ENCODE results near the gene HRH1. TPM values are rescaled to one million over a fixed set of nuclear protein-coding genes. Genes with fewer than 3 reads are reported as not detected.

Gene HRH1
- total and polyA plus RNA-seq, 2 experiments from 2014 or later = not detected

DNA sequence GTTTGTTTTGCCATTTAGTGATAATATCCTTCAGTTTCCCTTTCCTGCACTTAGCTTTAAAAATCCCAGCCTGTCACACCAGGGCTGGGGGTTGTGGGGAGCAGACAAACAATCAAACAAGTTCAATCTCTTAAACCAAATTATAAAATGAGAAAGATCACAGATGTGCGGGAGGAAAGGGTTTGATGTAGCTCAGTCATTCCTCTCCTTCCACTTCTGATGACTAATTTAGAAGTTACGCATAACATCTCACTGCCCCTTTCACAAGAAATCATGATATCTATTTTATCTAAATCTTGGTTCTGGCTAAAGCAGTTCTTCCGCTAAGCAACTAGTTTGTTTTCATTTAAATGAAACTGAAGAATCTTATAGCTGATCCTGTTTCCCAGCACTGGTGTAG lies 83.8 kb downstream of the HRH1 start (continued):
- TF ChIP-seq, protein P1, sequence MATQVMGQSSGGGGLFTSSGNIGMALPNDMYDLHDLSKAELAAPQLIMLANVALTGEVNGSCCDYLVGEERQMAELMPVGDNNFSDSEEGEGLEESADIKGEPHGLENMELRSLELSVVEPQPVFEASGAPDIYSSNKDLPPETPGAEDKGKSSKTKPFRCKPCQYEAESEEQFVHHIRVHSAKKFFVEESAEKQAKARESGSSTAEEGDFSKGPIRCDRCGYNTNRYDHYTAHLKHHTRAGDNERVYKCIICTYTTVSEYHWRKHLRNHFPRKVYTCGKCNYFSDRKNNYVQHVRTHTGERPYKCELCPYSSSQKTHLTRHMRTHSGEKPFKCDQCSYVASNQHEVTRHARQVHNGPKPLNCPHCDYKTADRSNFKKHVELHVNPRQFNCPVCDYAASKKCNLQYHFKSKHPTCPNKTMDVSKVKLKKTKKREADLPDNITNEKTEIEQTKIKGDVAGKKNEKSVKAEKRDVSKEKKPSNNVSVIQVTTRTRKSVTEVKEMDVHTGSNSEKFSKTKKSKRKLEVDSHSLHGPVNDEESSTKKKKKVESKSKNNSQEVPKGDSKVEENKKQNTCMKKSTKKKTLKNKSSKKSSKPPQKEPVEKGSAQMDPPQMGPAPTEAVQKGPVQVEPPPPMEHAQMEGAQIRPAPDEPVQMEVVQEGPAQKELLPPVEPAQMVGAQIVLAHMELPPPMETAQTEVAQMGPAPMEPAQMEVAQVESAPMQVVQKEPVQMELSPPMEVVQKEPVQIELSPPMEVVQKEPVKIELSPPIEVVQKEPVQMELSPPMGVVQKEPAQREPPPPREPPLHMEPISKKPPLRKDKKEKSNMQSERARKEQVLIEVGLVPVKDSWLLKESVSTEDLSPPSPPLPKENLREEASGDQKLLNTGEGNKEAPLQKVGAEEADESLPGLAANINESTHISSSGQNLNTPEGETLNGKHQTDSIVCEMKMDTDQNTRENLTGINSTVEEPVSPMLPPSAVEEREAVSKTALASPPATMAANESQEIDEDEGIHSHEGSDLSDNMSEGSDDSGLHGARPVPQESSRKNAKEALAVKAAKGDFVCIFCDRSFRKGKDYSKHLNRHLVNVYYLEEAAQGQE (IDR thresholded peaks at IDR 0.05; ENCODE audit: unreplicated experiment) = no peak
- TF ChIP-seq, protein P2, sequence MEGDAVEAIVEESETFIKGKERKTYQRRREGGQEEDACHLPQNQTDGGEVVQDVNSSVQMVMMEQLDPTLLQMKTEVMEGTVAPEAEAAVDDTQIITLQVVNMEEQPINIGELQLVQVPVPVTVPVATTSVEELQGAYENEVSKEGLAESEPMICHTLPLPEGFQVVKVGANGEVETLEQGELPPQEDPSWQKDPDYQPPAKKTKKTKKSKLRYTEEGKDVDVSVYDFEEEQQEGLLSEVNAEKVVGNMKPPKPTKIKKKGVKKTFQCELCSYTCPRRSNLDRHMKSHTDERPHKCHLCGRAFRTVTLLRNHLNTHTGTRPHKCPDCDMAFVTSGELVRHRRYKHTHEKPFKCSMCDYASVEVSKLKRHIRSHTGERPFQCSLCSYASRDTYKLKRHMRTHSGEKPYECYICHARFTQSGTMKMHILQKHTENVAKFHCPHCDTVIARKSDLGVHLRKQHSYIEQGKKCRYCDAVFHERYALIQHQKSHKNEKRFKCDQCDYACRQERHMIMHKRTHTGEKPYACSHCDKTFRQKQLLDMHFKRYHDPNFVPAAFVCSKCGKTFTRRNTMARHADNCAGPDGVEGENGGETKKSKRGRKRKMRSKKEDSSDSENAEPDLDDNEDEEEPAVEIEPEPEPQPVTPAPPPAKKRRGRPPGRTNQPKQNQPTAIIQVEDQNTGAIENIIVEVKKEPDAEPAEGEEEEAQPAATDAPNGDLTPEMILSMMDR (conservative IDR thresholded peaks at IDR 0.05; ENCODE audit: low read depth in 2 of 2) = no peak
- TF ChIP-seq, protein P3, sequence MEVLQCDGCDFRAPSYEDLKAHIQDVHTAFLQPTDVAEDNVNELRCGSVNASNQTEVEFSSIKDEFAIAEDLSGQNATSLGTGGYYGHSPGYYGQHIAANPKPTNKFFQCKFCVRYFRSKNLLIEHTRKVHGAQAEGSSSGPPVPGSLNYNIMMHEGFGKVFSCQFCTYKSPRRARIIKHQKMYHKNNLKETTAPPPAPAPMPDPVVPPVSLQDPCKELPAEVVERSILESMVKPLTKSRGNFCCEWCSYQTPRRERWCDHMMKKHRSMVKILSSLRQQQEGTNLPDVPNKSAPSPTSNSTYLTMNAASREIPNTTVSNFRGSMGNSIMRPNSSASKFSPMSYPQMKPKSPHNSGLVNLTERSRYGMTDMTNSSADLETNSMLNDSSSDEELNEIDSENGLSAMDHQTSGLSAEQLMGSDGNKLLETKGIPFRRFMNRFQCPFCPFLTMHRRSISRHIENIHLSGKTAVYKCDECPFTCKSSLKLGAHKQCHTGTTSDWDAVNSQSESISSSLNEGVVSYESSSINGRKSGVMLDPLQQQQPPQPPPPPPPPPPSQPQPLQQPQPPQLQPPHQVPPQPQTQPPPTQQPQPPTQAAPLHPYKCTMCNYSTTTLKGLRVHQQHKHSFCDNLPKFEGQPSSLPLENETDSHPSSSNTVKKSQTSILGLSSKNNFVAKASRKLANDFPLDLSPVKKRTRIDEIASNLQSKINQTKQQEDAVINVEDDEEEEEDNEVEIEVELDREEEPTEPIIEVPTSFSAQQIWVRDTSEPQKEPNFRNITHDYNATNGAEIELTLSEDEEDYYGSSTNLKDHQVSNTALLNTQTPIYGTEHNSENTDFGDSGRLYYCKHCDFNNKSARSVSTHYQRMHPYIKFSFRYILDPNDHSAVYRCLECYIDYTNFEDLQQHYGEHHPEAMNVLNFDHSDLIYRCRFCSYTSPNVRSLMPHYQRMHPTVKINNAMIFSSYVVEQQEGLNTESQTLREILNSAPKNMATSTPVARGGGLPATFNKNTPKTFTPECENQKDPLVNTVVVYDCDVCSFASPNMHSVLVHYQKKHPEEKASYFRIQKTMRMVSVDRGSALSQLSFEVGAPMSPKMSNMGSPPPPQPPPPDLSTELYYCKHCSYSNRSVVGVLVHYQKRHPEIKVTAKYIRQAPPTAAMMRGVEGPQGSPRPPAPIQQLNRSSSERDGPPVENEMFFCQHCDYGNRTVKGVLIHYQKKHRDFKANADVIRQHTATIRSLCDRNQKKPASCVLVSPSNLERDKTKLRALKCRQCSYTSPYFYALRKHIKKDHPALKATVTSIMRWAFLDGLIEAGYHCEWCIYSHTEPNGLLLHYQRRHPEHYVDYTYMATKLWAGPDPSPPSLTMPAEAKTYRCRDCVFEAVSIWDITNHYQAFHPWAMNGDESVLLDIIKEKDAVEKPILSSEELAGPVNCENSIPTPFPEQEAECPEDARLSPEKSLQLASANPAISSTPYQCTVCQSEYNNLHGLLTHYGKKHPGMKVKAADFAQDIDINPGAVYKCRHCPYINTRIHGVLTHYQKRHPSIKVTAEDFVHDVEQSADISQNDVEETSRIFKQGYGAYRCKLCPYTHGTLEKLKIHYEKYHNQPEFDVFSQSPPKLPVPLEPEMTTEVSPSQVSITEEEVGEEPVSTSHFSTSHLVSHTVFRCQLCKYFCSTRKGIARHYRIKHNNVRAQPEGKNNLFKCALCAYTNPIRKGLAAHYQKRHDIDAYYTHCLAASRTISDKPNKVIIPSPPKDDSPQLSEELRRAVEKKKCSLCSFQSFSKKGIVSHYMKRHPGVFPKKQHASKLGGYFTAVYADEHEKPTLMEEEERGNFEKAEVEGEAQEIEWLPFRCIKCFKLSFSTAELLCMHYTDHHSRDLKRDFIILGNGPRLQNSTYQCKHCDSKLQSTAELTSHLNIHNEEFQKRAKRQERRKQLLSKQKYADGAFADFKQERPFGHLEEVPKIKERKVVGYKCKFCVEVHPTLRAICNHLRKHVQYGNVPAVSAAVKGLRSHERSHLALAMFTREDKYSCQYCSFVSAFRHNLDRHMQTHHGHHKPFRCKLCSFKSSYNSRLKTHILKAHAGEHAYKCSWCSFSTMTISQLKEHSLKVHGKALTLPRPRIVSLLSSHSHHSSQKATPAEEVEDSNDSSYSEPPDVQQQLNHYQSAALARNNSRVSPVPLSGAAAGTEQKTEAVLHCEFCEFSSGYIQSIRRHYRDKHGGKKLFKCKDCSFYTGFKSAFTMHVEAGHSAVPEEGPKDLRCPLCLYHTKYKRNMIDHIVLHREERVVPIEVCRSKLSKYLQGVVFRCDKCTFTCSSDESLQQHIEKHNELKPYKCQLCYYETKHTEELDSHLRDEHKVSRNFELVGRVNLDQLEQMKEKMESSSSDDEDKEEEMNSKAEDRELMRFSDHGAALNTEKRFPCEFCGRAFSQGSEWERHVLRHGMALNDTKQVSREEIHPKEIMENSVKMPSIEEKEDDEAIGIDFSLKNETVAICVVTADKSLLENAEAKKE (CRISPR knock-in tag; IDR thresholded peaks at IDR 0.05) = no peak
